Activated effector memory CD4-positive, alpha-beta T cell treated with anti-CD3 and anti-CD28 coated beads, Interleukin-2, amount 50 U/mL, for 16 hours (primary cell): ENCODE results near the gene SCYL1.

Experiments
- DNase-seq: peaks from one replicate; pipeline ENCODE4 v3.0.0-alpha.2; 2020

SCYL1 gene

DNA sequence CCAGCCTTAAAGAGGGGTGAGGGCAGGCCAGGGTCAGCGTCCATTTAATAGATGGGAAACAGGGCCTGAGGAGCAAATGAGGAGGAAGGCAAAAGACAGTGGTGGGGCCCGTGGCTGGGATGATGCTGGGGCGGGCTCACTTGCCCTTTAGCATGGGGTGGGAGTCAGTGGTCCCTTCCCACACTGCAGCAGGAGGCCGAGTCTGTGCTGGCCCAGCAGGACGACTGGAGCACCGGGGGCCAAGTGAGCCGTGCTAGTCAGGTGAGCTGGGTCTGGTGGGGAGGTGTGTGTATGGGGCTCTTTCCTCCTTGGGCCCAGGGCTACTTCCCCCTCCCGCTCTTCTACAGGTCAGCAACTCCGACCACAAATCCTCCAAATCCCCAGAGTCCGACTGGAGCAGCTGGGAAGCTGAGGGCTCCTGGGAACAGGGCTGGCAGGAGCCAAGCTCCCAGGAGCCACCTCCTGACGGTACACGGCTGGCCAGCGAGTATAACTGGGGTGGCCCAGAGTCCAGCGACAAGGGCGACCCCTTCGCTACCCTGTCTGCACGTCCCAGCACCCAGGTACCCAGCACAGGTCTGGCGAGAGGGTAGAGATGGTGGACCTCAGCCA lies 12.8 kb downstream of the SCYL1 start:
- no peak for DNase-seq

DNA sequence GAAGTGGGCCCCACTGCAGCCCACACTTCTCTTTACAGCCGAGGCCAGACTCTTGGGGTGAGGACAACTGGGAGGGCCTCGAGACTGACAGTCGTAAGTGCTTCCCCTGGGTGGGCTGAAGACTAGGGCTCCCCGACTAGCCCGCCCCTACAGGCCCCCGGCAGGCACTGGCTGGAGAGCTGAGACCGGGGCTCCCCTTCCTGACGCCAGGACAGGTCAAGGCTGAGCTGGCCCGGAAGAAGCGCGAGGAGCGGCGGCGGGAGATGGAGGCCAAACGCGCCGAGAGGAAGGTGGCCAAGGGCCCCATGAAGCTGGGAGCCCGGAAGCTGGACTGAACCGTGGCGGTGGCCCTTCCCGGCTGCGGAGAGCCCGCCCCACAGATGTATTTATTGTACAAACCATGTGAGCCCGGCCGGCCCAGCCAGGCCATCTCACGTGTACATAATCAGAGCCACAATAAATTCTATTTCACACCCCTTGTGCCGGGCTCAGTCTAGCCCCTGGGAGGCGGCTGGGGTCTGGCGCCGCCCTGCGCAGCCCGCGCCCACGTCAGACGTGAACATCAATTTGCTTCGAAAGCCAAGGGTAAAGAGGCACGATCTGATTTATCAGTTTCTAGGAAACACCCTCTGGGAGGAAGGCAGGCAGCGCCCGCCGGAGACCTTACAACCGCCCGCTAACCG lies 13.5 kb downstream of the SCYL1 start:
- DNase-seq: no peak

DNA sequence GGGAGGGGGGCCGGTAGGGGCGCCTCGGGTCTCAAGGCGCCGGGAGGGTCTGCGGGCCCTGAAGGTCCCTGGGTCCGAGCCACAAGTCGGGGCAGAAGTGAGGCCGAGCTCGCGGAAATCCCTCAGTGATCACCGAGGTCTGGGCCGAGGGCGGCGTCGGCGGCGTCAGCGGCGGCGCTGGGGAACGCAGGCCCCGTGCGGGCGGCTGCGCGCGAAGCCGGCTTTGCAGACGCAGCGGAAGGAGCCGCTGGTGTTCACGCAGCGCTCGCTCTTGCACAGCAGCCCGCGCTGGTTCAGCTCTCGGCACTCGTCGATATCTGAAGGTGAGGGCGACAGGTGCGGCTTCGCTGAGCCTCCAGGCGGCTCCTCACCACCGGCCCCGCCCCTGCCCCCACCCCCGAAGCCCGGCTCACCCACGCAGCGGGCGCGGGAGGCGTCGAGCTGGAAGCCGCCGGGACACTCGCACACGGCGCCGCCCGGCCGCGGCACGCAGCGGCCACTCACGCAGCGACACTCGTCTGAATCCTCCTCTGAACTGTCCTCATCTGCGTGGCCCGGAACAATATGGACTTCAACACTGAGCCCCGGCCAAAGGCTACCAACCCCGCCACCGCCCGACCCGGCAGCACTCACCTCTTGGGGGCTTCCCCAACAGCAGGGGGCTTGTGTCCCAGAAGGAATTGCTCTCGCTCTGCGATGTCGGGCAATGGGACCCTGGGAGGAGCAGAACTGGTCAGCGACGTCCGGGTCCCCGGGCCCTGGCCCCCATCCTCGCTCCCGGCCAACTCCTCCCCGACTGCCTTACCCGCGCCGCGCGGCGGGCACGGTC lies 14.2 kb downstream of the SCYL1 start:
- no peak for DNase-seq

- DNase-seq: no peak
Observed at GRCh38 chr11:65539744-65540289, 14.9 kb downstream of the SCYL1 start.

- peak; percentile 95 for DNase-seq
Observed at GRCh38 chr11:65540290-65541092, 15.6 kb downstream of the SCYL1 start.

DNA sequence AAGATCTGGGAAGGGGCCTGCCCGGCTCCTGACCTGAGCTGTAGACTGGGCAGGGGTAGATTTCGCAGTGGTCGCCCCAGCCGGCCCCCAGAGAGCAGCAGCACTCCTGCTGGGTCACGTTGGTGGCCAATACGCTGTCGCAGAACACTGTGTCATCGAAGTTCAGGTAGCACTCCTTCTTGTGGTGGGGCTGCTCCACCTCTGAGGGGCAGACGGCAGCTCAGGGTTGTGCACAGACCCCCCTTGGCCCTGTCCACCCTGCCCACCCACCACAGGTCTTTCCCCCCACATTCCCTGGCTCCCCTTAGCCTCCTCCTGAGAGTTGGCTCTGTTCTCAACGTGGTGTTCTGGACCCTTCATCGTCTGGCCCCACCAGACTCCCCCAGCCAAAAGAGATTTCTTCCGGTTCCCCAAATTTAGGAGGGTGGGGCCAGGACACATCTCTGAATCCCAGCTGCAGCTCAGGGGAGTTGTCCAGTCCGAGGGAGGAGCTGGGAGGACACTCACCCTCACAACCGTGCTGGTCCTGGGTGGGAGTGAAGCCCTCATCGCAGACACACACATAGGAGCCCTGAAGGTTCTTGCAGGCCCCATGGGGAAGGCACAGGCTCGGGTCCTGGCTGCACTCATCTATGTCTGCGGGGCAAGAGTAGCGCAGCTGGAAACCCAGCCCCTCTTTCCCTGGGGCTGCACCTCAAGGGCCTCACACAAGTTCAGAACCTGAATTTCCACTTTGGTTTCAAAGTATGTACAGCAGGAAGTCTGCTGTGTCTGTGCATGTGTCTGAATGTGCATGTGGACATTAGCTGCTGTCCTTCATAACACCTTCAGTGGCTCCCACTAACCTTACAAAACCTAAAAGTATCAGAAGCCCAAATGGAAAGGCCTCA lies 16.5 kb downstream of the SCYL1 start:
- DNase-seq: no peak

DNA sequence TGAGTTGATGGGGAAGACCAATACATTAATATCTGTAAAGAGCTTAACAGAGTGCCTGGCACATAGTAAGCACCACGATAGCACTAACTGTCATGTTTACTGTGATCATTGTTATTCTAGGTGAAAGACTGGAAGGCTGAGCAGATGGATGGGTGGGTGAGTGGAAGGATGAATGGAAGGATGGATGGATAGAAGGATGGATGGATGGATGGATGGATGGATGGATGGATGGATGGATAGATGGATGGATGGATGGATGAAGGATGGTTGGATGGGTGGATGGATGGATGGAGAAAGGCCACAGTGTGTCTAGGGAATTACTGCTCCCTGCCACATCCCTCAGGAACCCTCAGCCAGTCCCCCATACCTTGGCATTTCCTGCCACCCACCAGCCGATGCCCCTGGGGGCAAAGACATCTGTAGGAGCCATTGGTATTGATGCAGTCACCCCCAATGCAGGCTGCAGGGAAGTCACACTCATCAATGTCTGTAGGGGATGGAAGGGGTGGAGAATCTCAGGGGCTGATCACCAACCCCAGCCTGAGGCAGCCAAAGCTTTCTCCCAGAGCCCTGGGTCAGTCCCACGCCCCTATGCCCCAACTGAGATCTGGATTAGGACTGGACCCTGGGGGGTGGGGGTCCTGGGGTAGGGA lies 18.0 kb downstream of the SCYL1 start:
- no peak for DNase-seq

DNA sequence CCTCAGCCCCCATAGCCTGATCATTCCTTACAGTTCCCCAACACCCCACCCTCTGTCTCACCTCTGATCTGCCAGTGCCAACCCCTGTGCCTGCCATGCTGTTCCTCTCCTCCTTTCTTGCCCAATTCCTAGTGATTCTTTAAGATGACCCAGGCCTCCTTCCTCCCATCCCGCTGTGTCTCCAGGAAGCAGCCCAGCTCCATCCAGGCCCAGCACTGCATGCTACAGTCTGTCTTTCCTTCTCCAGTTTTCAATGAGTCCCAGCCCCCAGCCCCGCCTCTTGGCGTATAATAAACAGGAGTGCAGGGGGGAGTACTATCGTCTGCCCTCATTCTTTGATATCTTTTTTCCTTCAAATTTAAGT lies 21.0 kb downstream of the SCYL1 start:
- DNase-seq: no peak

DNA sequence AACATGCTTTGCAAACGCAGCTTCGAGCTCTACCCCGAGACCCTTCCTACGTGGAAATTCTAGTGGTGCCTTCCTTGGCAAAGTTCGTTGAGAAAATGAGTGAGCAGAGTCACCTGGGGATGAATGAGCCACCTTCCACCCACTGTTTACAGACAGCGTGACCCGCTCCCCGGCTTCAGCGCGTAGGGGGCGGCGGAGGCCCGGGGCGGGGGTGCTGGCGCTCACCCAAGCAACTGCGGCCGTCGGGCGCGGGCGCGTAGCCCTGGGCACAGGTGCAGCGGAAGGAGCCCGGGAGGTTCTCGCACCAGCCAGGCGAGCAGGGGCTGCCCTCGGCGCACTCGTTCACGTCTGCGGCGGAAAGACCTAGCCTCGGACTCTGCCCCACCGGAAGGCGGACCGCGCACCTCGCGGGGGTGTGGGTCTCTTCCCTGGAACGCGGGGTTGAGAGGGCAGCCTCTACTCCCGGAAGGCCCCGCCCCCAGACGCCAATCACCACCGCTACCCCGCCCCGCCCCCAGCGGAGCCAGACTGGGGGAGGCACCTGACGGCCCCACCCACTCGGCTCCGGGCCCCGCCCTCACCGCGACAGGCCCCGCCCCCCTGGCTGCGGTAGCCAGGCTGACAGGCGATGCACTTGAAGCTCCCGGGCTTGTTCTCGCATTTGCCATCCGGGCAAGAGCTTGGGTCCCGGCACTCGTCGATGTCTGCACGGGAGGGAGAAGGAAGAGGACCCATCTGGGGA lies 21.5 kb downstream of the SCYL1 start:
- peak; percentile 99 for DNase-seq

DNA sequence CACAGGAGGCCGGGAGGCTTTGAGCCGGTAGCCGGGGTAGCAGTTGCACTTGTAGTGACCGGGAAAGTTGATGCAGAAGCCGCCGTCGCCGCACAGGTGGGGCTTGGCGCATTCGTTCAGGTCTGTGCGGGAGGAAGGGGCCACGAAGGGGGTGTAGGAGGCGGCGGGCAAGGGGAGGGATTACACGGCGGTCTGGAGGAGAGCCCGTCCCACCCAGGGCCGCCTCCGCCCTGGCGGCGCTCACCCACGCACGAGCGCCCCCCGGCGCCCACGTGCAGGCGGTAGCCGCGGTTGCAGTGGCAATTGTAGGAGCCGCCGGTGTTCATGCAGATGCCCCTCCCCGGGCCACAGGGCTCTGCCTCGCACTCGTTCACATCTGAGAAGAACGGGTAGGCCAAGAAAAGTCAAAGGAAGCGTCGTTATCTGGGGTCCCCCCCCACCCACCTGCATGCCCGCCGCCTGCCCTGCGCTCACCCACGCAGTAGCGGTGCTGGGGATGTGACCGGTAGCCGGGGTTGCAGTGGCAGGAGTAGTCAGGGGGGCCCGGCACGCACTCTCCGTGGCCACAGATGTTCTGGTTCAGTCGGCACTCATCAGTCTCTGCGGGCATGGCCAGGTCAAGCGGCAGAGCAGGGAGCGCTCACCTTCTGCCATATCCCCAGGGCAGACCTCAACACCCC lies 22.7 kb downstream of the SCYL1 start:
- no peak for DNase-seq

GRCh38 chr11:65548395-65548794 lies 23.5 kb downstream of the SCYL1 start:
- no peak for DNase-seq

DNA sequence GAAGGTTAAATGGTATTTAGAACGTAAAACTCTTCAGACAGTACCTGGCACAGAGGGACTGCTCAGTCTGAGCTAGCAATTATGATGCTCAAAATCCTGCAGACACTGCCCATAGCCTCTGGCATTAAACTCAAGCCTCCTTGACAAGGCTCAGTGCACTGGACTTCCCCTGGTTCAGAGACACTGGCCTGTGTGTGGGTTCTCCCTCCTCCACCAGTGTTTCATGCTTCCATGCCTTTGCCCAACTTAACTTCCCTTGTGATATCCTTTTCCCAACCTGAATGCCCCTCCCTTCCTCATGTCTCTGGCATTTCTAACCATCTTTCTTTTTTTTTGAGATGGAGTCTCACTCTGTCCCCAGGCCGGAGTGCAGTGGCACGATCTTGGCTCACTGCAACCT lies 24.2 kb downstream of the SCYL1 start:
- no peak for DNase-seq

GRCh38 chr11:65551572-65552387 lies 26.9 kb downstream of the SCYL1 start:
- peak; percentile 87 for DNase-seq

DNA sequence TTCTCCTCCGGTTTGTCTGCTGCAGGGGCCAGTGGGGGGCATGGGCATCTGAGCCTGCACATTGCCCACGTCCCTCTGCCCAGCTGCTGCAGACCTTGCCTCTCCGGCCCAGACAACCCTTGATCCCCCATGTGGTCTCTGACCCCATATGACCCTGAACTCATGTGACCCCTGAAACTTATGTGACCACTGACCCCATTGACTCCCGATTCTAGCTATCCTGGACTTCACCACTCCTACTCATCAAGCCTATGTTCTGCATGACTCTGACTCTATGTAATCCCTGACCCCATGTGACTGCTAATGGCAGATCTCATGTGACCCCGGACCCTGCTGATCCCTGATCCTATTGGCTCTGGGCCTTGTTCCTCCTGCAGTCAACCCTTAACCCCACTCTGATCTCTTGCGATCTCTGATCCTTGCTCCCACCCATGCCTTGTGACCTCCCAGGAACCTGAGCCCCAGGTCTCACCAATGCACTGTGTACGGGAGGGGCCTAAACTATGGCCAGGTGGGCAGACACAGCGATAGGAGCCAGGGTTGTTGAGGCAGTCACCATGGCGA lies 27.6 kb downstream of the SCYL1 start:
- DNase-seq: no peak

DNA sequence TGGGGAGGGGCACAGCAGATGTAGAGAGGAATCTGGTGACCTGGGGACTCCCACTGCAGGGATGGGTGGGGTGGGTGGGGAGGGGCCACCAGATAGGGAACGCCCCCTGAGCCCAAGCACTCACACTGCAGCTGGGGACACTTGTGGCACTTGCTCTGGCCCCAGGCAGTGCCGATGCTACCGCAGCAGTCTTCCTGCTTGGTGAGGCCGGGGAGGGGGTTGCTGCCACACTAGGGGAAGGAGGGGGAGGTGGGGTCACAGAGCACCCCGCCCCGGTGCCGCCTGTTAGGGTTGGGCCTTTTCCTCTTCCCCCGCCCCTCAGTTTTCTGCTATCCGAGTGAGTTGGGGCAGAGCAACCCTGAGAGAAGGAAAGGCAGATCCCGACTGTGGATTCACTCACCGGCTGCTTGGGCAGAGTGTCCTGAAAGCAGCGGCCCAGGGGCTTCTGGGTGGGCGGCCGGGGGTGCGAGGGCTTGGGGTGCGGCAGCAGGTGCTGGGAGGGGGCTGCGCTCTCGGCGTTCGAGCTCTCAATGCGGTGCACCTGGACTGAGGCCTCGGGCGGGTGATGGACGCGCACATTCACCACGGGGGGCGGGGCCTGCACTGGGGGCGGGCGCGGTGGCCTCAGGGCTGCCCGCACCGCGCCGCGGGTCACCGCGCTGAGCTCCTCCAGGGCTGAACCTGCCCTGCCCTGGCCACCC lies 28.6 kb downstream of the SCYL1 start:
- peak; percentile 87 for DNase-seq

- DNase-seq: no peak
Observed at GRCh38 chr11:65554057-65554818, 29.4 kb downstream of the SCYL1 start.

DNA sequence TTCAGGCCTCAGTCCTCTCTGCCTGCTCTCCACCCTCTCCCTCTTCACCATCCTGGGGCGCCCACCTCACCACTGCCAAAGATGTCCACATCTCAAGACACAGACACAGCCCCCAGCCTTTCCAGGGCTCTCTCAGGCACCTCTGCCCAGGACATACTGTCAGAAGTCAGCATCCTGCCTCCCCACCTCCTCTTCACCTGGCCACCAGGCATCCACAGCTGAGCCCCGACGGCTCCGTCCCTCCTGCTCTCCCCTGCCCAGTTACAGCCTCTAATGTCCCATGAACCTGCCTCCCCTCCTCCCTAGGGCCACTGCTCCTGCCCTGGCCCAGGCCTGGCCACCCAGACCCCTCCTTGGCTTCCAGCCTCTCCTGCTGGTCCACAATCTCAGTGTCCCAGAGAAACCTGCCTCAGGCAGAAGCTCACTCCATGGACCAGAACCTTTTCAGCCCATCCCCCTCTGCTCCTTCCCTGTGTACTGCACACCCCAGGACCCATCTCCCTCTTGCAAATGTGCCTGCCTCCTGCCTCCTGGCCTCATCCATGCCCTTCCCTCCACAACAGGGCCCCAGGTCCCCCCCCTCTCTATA lies 30.1 kb downstream of the SCYL1 start:
- DNase-seq: no peak
